Memory B cell (primary cell): Measurements from ENCODE around the gene NDUFB4.

Experiments used
- ATAC-seq: fragments of 150-1000 bp; cut with Tn5 transposase; 2 replicates; pipeline ENCODE4 v1.10.0; 2021; ENCODE audit warnings: low read depth, mild to moderate bottlenecking, moderate library complexity
- DNase-seq, 2 donors: peaks; one replicate each; pipeline ENCODE4 v3.0.0; 2022; ENCODE audit warnings: low spot score in 2 of 2
- H3K27ac Mint-ChIP-seq: one replicate; pipeline ENCODE4 v1.8.0; 2022; ENCODE audit warnings: mild to moderate bottlenecking, moderate library complexity, mixed read lengths
- H3K27me3 Mint-ChIP-seq: one replicate; pipeline ENCODE4 v1.8.0; 2022; ENCODE audit warnings: mixed read lengths
- H3K36me3 Mint-ChIP-seq: one replicate; pipeline ENCODE4 v1.8.0; 2022; ENCODE audit warnings: mild to moderate bottlenecking, mixed read lengths
- H3K4me1 Mint-ChIP-seq: one replicate; pipeline ENCODE4 v1.8.0; 2022; ENCODE audit warnings: mixed read lengths
- H3K4me3 Mint-ChIP-seq: one replicate; pipeline ENCODE4 v1.8.0; 2022; ENCODE audit warnings: mild to moderate bottlenecking, moderate library complexity, mixed read lengths
- H3K9me3 Mint-ChIP-seq: one replicate; pipeline ENCODE4 v1.8.0; 2022; ENCODE audit warnings: mixed read lengths

Gene NDUFB4

DNA sequence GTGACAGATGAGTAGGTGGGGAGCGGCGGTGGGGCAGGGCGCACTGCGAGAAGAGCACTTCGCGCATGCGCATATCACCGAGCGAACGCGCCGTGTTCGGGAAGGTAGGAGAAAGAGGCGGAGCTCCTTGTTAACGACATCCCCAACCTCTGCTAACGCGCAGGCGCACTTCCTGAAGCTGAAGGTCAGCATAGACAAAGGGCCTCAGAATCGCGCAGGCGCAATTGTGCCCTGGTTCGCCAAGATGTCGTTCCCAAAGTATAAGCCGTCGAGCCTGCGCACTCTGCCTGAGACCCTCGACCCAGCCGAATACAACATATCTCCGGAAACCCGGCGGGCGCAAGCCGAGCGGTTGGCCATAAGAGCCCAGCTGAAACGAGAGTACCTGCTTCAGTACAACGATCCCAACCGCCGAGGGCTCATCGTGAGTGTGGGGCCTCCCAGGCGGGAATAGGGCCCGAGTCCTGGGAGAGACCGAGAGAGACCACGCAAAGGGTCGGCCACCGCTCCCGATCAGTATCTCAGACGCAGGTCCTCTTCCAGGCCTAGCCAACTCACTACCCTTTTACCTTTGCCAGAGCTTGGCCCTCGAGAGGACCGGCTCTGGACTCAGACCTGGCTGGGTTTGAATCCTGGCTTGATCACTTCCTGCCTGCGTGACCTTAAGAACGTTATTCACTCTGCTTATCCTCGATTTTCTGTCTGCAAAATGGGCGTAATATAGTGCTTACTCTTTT, at the start of gene NDUFB4:
TSS of gene NDUFB4 (plus strand) at position 221 of the 737 bp plus-strand sequence. CDS start at position 245, 24 bp downstream.
- peak; percentile 83 to 85 for DNase-seq
- peaks cover 13% of the 10 kb centered on the region for H3K4me1 Mint-ChIP-seq
- H3K27ac Mint-ChIP-seq = no peak within 1 kb of the TSS
- no peaks in the 10 kb centered on the region for H3K9me3 Mint-ChIP-seq
- H3K27me3 Mint-ChIP-seq = no peaks in the 10 kb centered on the region
- peaks cover 2% of the 10 kb centered on the region for H3K36me3 Mint-ChIP-seq
- ATAC-seq = peak; percentile 93
- peak within 1 kb of the TSS; percentile 95 for H3K4me3 Mint-ChIP-seq

GRCh38 chr3:120550546-120550945, 45.6 kb upstream of the NDUFB4 start:
- DNase-seq = no peak
- Mint-ChIP-seq H3K9me3 (no peaks in the 10 kb centered on the region), H3K27ac (no peak overlapping the region), H3K4me1 (no peaks in the 10 kb centered on the region), H3K4me3 (no peak overlapping the region), H3K36me3 (no peaks in the 10 kb centered on the region), H3K27me3 (peaks cover 6% of the 10 kb centered on the region)
- no peak for ATAC-seq

DNA sequence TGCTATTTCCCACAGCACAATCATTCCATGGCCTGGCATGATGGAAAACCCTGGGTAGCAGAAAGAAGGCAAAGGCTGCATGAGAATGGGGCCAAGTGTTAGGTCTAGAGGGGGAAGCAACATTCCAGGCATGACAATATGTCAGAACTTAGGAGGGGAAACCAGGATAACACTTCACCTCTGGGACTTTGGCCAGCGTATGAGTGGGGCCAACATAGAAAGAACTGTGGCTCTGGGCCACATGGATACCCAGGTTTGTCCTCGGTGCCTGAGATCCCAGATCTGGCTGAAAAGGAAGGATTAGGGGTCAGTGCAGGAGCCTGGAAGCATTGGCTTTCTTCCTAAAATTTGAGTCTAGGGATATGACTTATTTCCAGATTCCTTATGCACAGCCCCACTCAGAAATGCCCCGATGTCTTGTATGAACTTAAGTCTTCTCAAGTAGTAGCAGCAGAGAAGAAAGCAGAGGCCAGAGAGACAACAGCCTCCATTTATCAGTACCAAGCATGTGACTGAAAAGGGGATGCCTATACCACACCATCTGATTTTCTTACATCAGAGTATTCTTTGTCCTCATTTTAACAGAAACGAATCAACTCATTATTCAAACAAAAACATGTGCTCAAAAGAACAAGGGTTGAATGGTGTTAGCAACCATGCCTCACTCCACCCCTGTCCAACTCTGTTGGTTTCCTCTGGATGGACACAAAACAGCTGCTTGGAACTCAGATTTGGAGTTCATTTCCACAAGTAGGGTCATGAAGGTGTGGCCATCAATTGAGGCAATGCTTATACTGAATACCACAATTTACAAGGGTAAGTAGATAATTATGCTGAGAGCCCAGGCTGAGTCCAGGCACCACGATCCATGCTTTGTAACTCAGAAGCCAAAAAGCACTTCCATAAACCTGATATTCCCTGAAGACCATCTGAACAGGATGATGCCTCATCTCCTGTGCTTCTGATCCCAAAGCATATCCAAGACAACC, 43.7 kb upstream of the NDUFB4 start:
- Mint-ChIP-seq H3K4me3 (no peak overlapping the region), H3K27ac (no peak overlapping the region), H3K4me1 (no peaks in the 10 kb centered on the region), H3K9me3 (no peaks in the 10 kb centered on the region), H3K27me3 (peaks cover 3% of the 10 kb centered on the region), H3K36me3 (no peaks in the 10 kb centered on the region)
- no peak for DNase-seq
- ATAC-seq = no peak

DNA sequence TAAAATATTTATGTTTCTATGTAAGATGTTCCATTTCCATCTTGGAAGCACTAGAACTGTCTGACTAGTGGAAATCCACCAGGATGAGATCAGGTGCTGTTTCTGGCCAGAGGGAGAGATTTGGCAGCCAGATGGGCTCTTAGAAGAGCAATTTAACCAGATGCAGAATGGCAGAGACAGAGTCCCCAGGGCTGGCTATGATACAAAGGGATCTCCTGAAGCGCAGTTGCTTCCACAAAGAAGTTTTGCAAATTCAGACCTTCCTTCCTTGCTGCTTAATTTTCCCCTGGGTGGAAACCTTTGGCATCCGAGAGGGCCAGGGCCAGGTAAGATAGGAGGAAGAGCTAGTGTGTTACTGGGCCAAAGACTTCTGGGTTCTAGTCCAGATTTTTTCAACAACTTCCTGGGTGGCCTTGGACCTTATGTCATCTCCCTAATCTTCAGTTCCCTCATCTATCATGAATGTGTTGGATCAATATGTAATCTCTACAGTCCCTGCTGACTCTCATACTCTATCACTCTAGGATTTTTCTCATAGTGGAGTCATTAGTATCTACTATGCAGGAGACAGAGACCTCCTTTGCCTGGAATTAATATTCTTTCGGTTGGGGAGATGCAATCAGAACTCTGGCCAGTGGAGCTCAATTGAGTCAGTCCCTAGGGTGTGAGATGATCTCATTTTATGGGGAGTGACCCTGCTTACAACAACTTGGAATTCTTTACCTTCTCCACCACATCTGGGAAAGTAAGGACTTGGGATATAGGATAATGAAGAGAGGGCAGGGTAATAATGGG, 41.1 kb upstream of the NDUFB4 start:
- DNase-seq (no peak), ATAC-seq (no peak)
- Mint-ChIP-seq H3K27ac (no peak overlapping the region), H3K4me3 (no peak overlapping the region), H3K27me3 (peaks cover 6% of the 10 kb centered on the region), H3K9me3 (no peaks in the 10 kb centered on the region), H3K36me3 (no peaks in the 10 kb centered on the region), H3K4me1 (peaks cover 10% of the 10 kb centered on the region)

- H3K27ac Mint-ChIP-seq = no peak overlapping the region
- ATAC-seq (no peak), DNase-seq (no peak)
- H3K4me3 Mint-ChIP-seq = no peak overlapping the region
- H3K9me3 Mint-ChIP-seq = no peaks in the 10 kb centered on the region
- peaks cover 10% of the 10 kb centered on the region for H3K4me1 Mint-ChIP-seq
- H3K36me3 Mint-ChIP-seq = no peaks in the 10 kb centered on the region
- peaks cover 5% of the 10 kb centered on the region for H3K27me3 Mint-ChIP-seq
Measured at GRCh38 chr3:120555657-120556509, 40.3 kb upstream of the NDUFB4 start.

DNA sequence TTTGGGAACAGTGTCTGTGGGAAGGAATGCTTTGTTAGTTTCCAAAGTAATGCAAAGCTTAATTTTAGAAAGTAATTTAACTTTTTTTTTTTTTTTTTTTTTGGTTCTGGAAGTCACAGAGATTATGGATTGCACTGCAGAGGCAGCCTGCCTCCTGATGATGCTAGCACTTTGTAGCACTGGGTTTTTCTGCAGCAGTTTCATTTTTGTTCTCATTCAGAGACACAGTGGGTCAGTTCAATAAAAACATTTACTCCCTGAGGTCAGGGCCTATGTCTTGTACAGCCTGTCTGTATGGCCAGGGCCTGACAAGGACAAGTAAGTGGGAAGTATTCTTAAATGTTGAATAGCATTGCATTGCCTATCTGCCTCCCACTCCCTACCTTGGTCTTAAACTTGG, 39.0 kb upstream of the NDUFB4 start:
- Mint-ChIP-seq H3K9me3 (no peaks in the 10 kb centered on the region), H3K4me1 (peaks cover 14% of the 10 kb centered on the region), H3K27me3 (peaks cover 5% of the 10 kb centered on the region), H3K36me3 (no peaks in the 10 kb centered on the region), H3K4me3 (no peak overlapping the region), H3K27ac (peak overlapping the region; percentile 96)
- ATAC-seq = no peak
- DNase-seq = no peak

DNA sequence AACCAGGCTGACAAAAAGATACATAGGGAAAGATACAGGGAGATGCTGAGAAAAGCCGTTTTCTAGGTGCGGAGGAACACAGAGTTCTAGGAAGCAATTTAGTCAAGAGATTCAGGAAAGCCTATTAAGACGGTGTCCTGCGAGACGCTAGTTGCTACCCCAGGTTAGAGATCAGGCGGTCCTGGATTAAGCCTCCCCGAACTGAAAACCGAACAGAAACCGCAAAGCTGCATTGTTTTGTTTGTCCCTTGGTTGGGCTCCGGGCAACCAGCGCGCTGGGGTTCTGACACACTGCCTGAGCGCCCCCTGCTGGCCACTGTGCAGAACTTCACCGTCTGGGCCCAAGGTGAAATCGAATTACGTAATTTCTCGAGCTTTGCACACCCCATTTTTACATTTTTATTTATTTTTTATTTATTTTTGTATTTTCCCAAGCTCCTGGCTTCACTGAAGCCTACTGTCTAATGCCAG, 37.3 kb upstream of the NDUFB4 start:
- ATAC-seq = peak; percentile 96
- Mint-ChIP-seq H3K36me3 (no peaks in the 10 kb centered on the region), H3K4me3 (peak overlapping the region; percentile 82), H3K27me3 (peaks cover 5% of the 10 kb centered on the region), H3K4me1 (peaks cover 14% of the 10 kb centered on the region), H3K9me3 (no peaks in the 10 kb centered on the region), H3K27ac (peak overlapping the region; percentile 96)
- peak; percentile 88 to 94 for DNase-seq

- Mint-ChIP-seq H3K36me3 (no peaks in the 10 kb centered on the region), H3K9me3 (no peaks in the 10 kb centered on the region), H3K4me1 (peaks cover 14% of the 10 kb centered on the region), H3K27ac (peak overlapping the region; percentile 96), H3K27me3 (peaks cover 5% of the 10 kb centered on the region), H3K4me3 (peak overlapping the region; percentile 74)
- peak; percentile 27 for ATAC-seq
- DNase-seq = peak; percentile 11 to 26
Measured at GRCh38 chr3:120559242-120560061, 36.7 kb upstream of the NDUFB4 start.

- H3K27me3 Mint-ChIP-seq = peaks cover 5% of the 10 kb centered on the region
- H3K4me1 Mint-ChIP-seq = peaks cover 14% of the 10 kb centered on the region
- no peaks in the 10 kb centered on the region for H3K36me3 Mint-ChIP-seq
- H3K4me3 Mint-ChIP-seq = no peak overlapping the region
- H3K27ac Mint-ChIP-seq = peak overlapping the region; percentile 46
- ATAC-seq (no peak), DNase-seq (peak in 1 of 2 donors; percentile 8)
- no peaks in the 10 kb centered on the region for H3K9me3 Mint-ChIP-seq
Measured at GRCh38 chr3:120560304-120561250, 35.6 kb upstream of the NDUFB4 start.

- Mint-ChIP-seq H3K27me3 (peaks cover 7% of the 10 kb centered on the region), H3K4me3 (no peak overlapping the region), H3K27ac (peak overlapping the region; percentile 46), H3K4me1 (peaks cover 17% of the 10 kb centered on the region), H3K9me3 (no peaks in the 10 kb centered on the region), H3K36me3 (no peaks in the 10 kb centered on the region)
- DNase-seq (peak; percentile 60 to 69), ATAC-seq (peak; percentile 46)
Measured at GRCh38 chr3:120561251-120562045, 34.7 kb upstream of the NDUFB4 start.
